Measurements from ENCODE around the gene PLEKHG4B. TPM values are rescaled to one million over a fixed set of nuclear protein-coding genes. Genes with fewer than 3 reads are reported as not detected.

PLEKHG4B gene
- total RNA-seq, 2 donors from 2014 or later: 0.05 TPM; not detected in 1

- intact Hi-C loops (cut with DNase I): no loop called here
- DNase-seq (ENCODE audit: low spot score): no peak
Observed at GRCh38 chr5:178110-178509, 86.1 kb downstream of the PLEKHG4B start.

GRCh38 chr5:179401-179800 lies 87.4 kb downstream of the PLEKHG4B start:
- intact Hi-C loops (cut with DNase I): no loop called here
- no peak for DNase-seq (ENCODE audit: low spot score)

- no peak for DNase-seq (ENCODE audit: low spot score)
- intact Hi-C loops (cut with DNase I): no loop called here
Observed at GRCh38 chr5:180286-180918, 88.4 kb downstream of the PLEKHG4B start.

GRCh38 chr5:181160-181559 lies 89.2 kb downstream of the PLEKHG4B start:
- DNase-seq (ENCODE audit: low spot score): no peak
- intact Hi-C loops (cut with DNase I): no loop called here

GRCh38 chr5:181566-181965 lies 89.6 kb downstream of the PLEKHG4B start:
- DNase-seq (ENCODE audit: low spot score): no peak
- intact Hi-C loops (cut with DNase I): no loop called here

GRCh38 chr5:182126-182525 lies 90.2 kb downstream of the PLEKHG4B start:
- no peak for DNase-seq (ENCODE audit: low spot score)
- intact Hi-C loops (cut with DNase I): no loop called here

GRCh38 chr5:184471-184870 lies 92.5 kb downstream of the PLEKHG4B start:
- DNase-seq (ENCODE audit: low spot score): no peak
- intact Hi-C loops (cut with DNase I): no loop called here

- intact Hi-C loops (cut with DNase I): no loop called here
- no peak for DNase-seq (ENCODE audit: low spot score)
Observed at GRCh38 chr5:185095-186070, 93.4 kb downstream of the PLEKHG4B start.

- DNase-seq (ENCODE audit: low spot score): no peak
- intact Hi-C loops (cut with DNase I): no loop called here
Observed at GRCh38 chr5:186091-187041, 94.4 kb downstream of the PLEKHG4B start.

GRCh38 chr5:187042-187431 lies 95.1 kb downstream of the PLEKHG4B start:
- intact Hi-C loops (cut with DNase I): no loop called here
- DNase-seq (ENCODE audit: low spot score): no peak

- intact Hi-C loops (cut with DNase I): no loop called here
- no peak for DNase-seq (ENCODE audit: low spot score)
Observed at GRCh38 chr5:187617-188451, 95.9 kb downstream of the PLEKHG4B start.

- DNase-seq (ENCODE audit: low spot score): peak; percentile 96
- intact Hi-C loops (cut with DNase I): no loop called here
Observed at GRCh38 chr5:188488-189481, 96.8 kb downstream of the PLEKHG4B start.

- intact Hi-C loops (cut with DNase I): no loop called here
- peak; percentile 67 for DNase-seq (ENCODE audit: low spot score)
Observed at GRCh38 chr5:189486-189885, 97.5 kb downstream of the PLEKHG4B start.

- intact Hi-C loops (cut with DNase I): loop anchor here in 1 of 2 donors (5.0 kb wide), 1 partner anchor 802 kb away; no protein-coding TSS in a partner anchor
- peak; percentile 69 for DNase-seq (ENCODE audit: low spot score)
Observed at GRCh38 chr5:189976-190365, 98.0 kb downstream of the PLEKHG4B start.

- intact Hi-C loops (cut with DNase I): loop anchor here in 1 of 2 donors (5.0 kb wide), 1 partner anchor 802 kb away; no protein-coding TSS in a partner anchor
- DNase-seq (ENCODE audit: low spot score): peak; percentile 71
Observed at GRCh38 chr5:190366-191035, 98.5 kb downstream of the PLEKHG4B start.

GRCh38 chr5:191036-191948 lies 99.3 kb downstream of the PLEKHG4B start, which contains the start of gene LRRC14B:
Gene LRRC14B (plus strand): TSS chr5:191495. CDS start chr5:191539, 44 bp downstream.
- intact Hi-C loops (cut with DNase I): loop anchor here in 1 of 2 donors (5.0 kb wide), 1 partner anchor 801 kb away; no protein-coding TSS in a partner anchor
- peak; percentile 78 for DNase-seq (ENCODE audit: low spot score)

Measured in posterior vena cava (tissue), 2 donors.